ENCODE measurements around the gene SLMAP.
A peak's percentile ranks its signal among the peaks of the same experiment; 100 is the strongest.

- TF ChIP-seq CTCF (IDR thresholded peaks at IDR 0.05) (peak in 4 of 6 experiments; percentile 9 to 31 (median 16)), POLR2A (IDR thresholded peaks at IDR 0.05) (no peak)
These were observed 154.9 kb downstream of the SLMAP start for GRCh38 chr3:57910990-57911389.
